GM10248 (cell line): Measurements from ENCODE around the gene SLC2A4.
A peak's percentile ranks its signal among the peaks of the same experiment; 100 is the strongest.

Experiments used
- CTCF ChIA-PET: fragments of 300-600 bp; sonication (Branson Sonifier 250); formaldehyde crosslinking; extraction: SDS; loops from one replicate; lab custom pipeline; 2021; ENCODE audit warnings: antibody characterized with exemption; lab: Yijun Ruan, JAX
- POLR2A ChIA-PET: fragments of 350-650 bp; sonication (Branson Sonifier 250); formaldehyde crosslinking; extraction: SDS; loops from one replicate; lab custom pipeline; 2020; ENCODE audit warnings: antibody characterized with exemption; lab: Yijun Ruan, JAX
- DNase-seq: peaks from one replicate; pipeline ENCODE4 v3.0.0; 2012; ENCODE audit errors: extremely low spot score
- TF ChIP-seq, protein P1 (sequence below): IDR thresholded peaks from 2 replicates; pipeline ENCODE4 v1.5.1; 2012; ENCODE audit warnings: mild to moderate bottlenecking, low read depth; ENCODE audit errors: extremely low read depth, missing control alignments, control extremely low read depth

Gene SLC2A4

GRCh38 chr17:7262935-7263800 lies 18.4 kb upstream of the SLC2A4 start:
- ChIA-PET CTCF (interaction anchor here (2.3 kb wide), 1 partner anchor 33 kb away, joined by 9 read pairs; no protein-coding TSS in a partner anchor), POLR2A (no interaction called here)
- TF ChIP-seq, protein P1, sequence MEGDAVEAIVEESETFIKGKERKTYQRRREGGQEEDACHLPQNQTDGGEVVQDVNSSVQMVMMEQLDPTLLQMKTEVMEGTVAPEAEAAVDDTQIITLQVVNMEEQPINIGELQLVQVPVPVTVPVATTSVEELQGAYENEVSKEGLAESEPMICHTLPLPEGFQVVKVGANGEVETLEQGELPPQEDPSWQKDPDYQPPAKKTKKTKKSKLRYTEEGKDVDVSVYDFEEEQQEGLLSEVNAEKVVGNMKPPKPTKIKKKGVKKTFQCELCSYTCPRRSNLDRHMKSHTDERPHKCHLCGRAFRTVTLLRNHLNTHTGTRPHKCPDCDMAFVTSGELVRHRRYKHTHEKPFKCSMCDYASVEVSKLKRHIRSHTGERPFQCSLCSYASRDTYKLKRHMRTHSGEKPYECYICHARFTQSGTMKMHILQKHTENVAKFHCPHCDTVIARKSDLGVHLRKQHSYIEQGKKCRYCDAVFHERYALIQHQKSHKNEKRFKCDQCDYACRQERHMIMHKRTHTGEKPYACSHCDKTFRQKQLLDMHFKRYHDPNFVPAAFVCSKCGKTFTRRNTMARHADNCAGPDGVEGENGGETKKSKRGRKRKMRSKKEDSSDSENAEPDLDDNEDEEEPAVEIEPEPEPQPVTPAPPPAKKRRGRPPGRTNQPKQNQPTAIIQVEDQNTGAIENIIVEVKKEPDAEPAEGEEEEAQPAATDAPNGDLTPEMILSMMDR: no peak
- DNase-seq: peak; percentile 38

DNA sequence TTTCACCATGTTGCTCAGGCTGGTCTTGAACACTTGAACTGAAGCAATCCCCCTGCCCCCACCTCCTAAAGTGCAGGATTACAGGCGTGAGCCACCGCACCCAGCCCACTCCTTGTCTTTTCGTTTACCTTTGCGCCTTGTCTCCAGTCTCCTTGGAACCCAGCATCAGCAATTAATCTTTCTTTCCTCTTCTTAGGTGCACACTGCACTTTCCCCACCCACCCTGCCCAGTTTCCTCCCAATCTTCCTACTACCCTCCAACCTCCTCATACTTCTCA lies 17.8 kb upstream of the SLC2A4 start:
- ChIA-PET POLR2A (no interaction called here), CTCF (interaction anchor here (2.3 kb wide), 1 partner anchor 32 kb away, joined by 9 read pairs; no protein-coding TSS in a partner anchor)
- TF ChIP-seq, protein P1: no peak
- no peak for DNase-seq

GRCh38 chr17:7266784-7267183 lies 14.7 kb upstream of the SLC2A4 start:
- TF ChIP-seq, protein P1: no peak
- DNase-seq: no peak
- ChIA-PET CTCF (interaction anchor here (1.4 to 2.2 kb wide), 2 partner anchors 14 to 30 kb away, joined by 8 to 11 read pairs; no protein-coding TSS in a partner anchor), POLR2A (no interaction called here)

- TF ChIP-seq, protein P1: no peak
- POLR2A ChIA-PET: no interaction called here
- CTCF ChIA-PET: interaction anchor here (0.8 to 2.8 kb wide), 6 partner anchors 13 to 408 kb away, joined by 3 to 7 read pairs (median 4); partner anchors contain the start of genes ACAP1, TP53 and WRAP53
- DNase-seq: no peak
Measured at GRCh38 chr17:7279448-7279847, 2.1 kb upstream of the SLC2A4 start.

GRCh38 chr17:7280519-7281073 lies 922 bp upstream of the SLC2A4 start:
- ChIA-PET POLR2A (interaction anchor here (0.5 to 1.6 kb wide), 2 partner anchors 205 to 555 kb away, joined by 3 read pairs; no protein-coding TSS in a partner anchor), CTCF (interaction anchor here (0.6 to 8.4 kb wide), 22 partner anchors 12 to 407 kb away, joined by 3 to 80 read pairs (median 4); partner anchors contain the start of genes ACAP1, TP53 and WRAP53)
- TF ChIP-seq, protein P1: peak; percentile 95
- DNase-seq: peak; percentile 89

GRCh38 chr17:7281953-7282751 lies 634 bp downstream of the SLC2A4 start:
- POLR2A ChIA-PET: interaction anchor here (0.6 to 1.6 kb wide), 2 partner anchors 203 to 276 kb away, joined by 3 read pairs; no protein-coding TSS in a partner anchor

More at GRCh38 chr17:7281953-7282751, 634 bp downstream of the SLC2A4 start:
- CTCF ChIA-PET: interaction anchor here (1.2 to 8.4 kb wide), 4 partner anchors 10 to 25 kb away, joined by 3 to 80 read pairs (median 14); no protein-coding TSS in a partner anchor
- TF ChIP-seq, protein P1: no peak
- DNase-seq: no peak
